Measurements from ENCODE around the gene SLC6A7. TPM values are rescaled to one million over a fixed set of nuclear protein-coding genes. Genes with fewer than 3 reads are reported as not detected.

The SLC6A7 gene
- polyA plus RNA-seq, 3 donors = 0.06 to 0.07 TPM; not detected in 1

DNA sequence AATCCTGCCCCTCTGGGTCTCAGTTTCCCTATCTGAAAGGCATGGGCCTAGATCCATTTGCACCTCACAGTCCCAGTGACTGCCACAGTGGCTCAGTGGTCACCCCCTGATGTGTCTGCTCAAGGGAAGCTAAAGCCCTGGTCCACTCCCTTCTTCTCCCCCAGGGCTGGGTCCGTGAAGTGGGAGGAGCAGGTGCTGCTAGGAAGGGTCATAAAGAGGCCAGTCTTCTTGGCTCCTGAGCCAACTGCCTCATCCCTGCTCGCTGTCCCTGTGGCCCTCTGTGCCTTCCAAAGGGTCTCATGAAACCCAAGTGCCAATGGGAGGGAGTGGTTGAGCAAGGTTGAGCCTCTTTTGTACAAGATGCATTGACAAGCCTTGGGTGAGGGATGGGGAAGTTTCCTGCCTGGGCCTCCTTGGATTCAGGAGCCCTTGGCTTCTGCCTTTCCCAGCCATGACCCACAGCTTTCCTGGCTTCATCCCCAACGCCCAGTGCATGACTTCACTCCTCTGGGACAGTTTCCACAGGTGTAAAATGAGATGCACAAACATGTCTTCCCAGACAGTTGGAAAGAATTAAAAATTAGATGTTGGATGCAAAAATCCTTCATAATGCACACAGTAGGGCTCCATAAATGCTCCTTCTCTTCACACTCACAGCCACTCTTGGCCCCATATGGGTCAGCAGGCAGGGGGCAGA is 1.6 kb upstream of the SLC6A7 start:
- no peak for DNase-seq (ENCODE audit: low read depth in 3 of 3, low spot score in 2 of 3)

DNA sequence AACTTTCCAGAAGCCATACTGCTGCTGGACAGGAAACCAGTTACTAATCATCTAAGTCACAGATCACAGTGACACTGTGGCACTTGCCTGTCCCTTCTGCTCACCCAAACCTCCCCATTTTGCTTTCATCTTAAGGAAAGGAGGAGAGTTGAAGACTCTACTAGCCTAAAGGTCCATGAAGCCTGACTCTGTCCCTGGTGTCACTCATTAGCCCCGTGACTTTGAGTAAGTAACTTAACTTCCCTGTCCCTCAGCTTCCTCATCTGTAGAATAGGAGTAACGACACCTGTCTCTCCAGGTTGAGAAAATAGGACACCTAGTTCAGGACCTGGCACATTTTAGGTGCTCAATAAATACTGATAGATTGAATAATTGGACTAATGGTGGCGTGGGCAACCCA is 536 bp upstream of the SLC6A7 start:
- DNase-seq (ENCODE audit: low read depth in 3 of 3, low spot score in 2 of 3) = no peak

DNA sequence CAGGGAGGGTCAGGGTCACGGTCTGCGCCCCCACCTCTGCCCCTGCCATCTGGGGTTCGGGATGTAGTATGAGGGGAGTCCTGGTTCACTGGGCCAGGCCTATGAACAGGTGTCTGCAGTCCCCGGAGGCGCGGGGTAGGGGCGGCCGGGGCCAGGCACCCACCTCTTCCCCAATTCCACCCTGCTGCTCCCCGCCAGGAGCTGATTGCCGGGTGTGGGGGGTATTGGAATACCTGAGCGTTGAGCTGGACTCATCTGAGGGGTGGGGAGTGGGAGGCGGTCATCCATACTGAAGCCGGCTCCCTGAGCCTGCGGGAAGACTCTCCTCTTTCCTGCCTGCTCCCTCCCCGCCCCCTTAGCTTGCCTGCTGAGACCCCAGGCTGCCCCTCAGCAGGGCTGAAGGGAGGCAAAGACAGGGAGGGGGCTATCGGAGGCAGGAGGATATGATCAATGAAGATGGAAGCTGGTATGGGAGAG is 679 bp downstream of the SLC6A7 start:
- DNase-seq (ENCODE audit: low read depth in 3 of 3, low spot score in 2 of 3) = no peak

DNA sequence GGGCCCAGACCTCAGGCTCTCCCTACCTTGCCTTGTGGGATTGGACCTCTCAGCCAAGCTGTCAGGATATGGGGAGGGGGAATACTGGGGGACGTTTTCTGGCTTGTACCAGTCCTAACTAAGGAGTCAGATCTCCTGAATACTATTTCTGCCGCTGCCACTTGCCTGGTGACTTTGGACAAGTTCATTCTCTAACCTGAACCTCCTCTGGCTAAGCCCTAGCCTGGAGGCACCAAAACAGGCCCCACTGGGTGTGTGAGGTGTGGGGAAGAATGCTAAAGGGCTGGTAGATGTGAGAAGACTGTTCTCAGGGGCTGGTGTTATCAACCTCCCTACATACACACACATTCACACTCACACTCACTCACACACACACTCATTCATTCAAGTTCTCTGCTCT is 1.1 kb downstream of the SLC6A7 start:
- no peak for DNase-seq (ENCODE audit: low read depth in 3 of 3, low spot score in 2 of 3)

DNA sequence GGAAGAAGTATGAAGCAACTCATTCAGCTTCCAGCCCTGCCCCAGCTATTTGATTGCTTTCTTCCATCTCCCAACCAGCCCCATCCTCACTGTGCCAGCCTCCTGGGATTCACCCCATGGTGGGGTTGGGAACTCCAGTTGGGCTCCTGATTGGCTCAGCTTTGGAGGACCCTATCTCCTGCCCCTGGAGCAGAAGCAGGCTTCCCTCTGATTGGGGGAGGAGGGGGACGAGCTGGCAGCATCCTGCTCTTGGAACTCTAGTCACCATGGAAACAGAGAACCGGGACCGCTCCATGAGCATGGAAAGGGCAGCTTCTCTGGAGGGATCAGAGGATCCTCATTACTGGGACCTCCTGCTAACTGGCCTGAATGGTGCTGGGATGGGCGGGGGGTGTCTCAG is 2.6 kb downstream of the SLC6A7 start:
- DNase-seq (ENCODE audit: low read depth in 3 of 3, low spot score in 2 of 3) = no peak

DNA sequence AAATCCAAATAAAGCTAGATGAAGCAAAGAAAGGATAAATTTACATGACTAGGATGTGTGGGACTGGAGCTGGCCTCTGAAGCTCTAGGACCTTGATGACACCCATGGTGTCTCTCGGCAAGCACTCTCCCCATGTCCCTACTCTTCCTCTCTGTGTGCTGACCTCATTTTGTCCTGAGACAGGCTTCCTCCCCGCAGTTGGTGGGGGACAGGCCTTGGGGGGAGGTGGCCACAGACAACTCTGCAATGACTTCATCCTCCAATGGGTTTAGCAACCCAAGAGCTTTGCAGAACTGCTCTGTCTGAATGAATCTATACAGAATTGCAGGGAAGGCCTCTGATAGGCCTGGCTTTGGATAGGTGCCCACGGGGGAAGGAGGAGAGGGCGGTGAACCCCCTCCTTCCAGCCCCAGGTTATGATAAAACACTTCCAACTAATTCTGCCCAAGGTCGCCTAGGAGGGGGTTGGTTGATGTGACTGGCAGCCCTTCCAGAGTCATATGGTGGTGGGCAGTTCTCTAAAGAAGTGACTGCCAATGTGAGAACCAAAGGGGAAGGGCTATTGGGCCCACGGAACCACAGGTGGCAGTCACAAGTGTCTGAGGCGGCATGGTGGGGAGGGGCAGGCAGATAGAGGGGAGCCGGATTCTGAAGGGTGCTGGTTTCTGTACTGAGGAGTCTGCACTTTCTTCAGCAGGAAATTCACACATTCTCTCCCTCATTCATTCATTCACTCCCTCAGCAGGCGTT is 6.0 kb downstream of the SLC6A7 start:
- DNase-seq (ENCODE audit: low read depth in 3 of 3, low spot score in 2 of 3) = no peak

DNA sequence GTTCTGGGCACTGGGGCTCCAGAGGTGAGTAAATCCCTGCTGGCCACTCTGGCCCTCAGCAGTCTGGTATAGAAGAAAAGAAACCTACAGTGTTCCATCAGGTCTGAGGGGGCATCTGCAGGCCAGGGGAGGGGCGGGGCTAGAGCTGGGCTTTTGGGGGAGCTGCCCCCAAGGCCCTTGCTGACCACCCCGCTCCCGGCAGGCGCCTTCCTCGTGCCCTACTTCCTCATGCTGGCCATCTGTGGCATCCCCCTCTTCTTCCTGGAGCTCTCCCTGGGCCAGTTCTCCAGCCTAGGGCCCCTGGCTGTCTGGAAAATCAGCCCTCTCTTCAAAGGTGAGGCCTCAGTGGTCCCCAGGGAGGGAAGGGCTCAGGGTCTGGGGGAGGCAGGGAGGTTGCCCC is 6.7 kb downstream of the SLC6A7 start:
- no peak for DNase-seq (ENCODE audit: low read depth in 3 of 3, low spot score in 2 of 3)

DNA sequence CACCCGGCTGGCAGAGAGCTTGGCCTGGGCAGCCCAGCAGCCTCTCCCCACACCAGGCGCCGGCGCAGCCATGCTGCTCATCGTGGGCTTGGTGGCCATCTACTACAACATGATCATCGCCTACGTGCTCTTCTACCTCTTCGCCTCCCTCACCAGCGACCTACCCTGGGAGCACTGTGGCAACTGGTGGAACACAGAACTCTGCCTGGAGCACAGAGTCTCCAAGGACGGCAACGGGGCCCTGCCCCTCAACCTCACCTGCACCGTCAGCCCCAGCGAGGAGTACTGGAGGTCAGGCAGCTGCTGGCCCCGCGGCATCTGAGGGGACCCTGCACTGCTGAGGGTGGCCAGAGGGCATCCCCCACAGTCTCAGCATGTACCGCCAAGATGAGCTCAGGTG is 7.1 kb downstream of the SLC6A7 start:
- no peak for DNase-seq (ENCODE audit: low read depth in 3 of 3, low spot score in 2 of 3)

DNA sequence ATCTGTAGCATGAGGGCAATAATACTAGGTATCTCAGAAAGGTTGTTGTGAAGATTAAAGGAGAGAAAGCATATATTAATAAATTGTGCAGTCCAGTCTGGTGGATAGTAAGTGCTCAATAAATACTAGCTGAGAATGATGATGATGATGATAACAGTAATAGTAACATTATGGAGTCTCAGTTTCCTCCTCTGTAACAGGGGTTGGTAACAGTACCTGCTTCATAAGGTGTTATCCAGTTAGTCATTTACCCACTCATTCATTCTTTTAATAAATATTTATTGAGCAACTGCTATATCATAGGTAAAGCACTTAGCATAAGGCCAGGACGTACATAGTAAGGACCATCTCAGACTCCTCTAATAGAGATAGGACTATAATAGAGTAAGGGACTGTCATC is 7.6 kb downstream of the SLC6A7 start:
- no peak for DNase-seq (ENCODE audit: low read depth in 3 of 3, low spot score in 2 of 3)

DNA sequence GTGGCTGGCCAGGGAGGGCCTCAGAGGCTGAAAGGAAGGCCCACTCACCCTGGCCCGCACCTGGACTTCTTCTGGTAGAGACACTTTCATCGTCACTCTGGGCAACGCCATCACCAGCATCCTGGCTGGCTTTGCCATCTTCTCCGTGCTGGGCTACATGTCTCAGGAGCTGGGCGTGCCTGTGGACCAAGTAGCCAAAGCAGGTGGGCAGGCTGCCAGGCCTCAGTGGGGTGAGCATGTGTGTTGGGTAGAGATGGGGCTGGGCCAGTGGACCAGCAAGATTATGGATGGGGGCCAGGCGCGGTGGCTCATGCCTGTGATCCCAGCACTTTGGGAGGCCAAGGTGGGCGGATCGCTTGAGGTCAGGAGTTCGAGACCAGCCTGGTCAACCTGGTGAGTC is 12.6 kb downstream of the SLC6A7 start:
- no peak for DNase-seq (ENCODE audit: low read depth in 3 of 3, low spot score in 2 of 3)

DNA sequence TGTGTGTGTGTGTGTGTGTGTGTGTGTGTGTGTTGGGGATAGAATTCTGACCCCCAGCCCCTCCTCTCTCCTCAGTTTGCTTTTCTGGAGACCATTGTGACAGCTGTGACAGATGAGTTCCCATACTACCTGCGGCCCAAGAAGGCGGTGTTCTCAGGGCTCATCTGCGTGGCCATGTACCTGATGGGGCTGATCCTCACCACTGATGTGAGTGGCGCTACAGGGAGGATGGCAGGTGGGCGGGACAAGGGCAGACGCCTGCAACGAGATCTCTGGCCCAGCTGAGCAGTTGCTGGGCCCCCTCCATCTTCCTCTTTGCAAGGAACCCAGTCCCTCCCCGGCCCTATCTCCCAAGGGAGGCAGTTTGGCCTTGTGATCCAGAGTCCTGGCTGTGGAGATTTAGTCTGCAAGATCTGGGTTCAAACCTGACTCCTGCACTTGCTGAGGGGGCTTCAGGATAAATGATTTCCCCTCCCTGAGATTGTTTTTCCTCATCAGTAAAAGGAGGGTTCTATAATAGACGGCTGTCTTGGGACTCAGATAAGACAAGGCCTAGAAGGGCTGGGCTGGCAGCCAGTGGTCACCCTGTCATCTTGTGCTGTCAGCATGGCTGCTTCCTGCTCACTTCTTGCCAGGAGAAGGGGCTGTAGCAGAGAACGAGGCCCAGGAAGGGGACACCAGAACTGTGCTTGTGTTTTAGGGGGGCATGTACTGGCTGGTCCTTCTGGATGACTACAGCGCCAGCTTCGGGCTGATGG is 14.1 kb downstream of the SLC6A7 start:
- DNase-seq (ENCODE audit: low read depth in 3 of 3, low spot score in 2 of 3) = no peak

DNA sequence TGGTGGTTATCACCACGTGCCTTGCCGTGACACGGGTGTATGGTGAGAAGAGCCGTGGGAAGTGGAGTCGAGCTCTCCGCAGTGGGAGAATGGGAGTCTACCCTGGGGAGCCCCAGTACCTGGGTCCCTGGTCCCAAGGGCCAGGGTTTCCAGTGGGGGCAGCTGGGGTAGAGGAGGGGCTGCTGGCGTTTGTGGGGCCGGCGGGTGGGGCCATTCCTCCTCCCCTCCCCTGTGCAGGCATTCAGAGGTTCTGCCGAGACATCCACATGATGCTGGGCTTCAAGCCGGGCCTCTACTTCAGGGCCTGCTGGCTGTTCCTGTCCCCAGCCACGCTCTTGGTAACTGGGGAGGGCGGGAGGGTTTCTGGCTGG is 14.7 kb downstream of the SLC6A7 start:
- no peak for DNase-seq (ENCODE audit: low read depth in 3 of 3, low spot score in 2 of 3)

DNA sequence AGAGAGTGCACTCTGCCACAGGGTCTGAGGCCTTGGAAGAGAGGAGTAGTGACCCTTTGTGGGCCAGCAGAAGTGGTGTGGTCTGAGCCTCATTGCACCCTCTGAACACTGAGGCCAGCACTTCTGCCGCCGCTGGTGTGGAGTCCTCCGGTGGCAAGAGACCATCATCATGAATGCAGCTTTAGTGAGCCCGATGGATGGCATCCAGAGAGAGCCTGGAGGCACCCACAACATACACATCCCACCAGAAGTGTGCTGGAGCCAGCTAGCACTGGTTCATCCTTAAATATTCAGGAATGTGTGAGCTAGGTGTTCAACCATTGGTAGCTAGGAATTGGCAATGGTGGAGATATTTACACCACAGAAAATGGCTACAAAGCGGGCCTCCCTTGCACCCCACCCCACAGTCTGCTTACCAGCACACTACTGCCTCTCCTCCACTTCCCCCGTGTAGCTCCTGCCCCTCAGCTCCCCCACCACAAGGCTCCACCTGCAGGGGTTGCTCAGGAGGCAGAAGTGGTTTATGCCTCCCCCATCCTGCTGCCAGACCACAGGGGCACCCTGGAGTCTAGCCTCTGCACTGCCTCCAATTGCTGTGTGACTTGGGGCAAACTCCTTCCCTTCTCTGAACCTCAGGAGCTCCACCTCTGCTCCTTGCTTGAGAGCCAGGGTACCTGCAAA is 16.4 kb downstream of the SLC6A7 start:
- no peak for DNase-seq (ENCODE audit: low read depth in 3 of 3, low spot score in 2 of 3)

DNA sequence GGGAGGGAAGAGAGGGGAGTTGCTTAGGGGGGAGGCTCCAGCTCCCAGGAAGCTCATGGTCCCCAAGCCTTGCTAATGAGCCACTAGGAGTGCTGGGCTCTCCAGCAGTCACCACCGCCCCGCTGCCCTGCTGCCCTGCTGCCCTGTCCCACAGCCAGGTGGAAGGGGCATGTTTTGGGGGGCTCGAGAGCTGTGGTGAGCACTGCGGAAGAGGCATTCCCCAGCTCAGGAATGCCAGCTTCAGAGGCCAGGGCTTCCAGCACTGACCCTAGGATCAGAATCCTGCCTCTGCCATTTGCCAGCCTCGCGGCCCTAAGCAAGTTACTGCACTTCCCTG is 16.9 kb downstream of the SLC6A7 start:
- DNase-seq (ENCODE audit: low read depth in 3 of 3, low spot score in 2 of 3) = no peak

DNA sequence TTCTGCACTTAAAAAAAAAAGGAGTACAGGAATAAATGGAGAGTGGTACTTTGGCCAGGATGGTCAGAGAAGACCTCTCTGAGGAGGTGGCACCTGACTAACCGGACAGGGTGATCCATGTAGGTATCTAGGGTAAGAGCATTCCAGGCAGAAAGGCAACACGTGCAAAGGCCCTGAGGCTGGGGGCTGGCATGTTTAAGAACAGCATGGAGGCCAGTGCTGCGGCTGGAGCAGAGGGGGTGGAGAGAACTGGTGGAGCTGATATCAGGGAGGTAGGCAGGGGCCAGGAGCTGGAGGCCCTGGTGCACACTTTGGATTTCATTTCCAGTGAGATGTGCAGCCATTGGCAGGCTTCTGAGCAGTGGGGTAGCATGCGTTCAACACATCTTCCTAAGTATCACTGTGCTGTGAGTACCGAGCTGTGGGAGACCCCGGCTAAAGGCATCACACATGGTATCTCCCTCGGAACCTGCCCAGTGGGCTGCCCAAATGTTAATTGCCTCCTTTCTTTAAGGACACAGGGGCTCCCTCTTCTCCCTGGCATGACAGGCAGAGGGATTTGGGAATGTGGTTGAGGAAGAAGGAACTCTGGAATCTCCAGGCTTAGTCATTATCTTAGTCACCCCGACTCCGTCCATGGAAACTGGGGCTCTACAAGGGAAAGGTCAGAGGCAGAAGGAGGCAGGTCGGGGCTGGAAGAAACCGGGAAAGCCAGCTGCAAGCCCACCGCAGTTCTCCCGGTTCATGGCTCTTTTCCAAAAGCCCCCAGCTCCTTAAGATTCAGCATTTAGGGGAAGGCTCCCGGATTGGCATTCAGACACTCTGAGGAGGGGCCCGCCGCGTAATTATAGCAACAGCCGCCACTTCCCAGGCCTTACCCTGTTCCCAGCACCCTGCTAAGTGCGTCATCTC is 18.6 kb downstream of the SLC6A7 start:
- no peak for DNase-seq (ENCODE audit: low read depth in 3 of 3, low spot score in 2 of 3)

DNA sequence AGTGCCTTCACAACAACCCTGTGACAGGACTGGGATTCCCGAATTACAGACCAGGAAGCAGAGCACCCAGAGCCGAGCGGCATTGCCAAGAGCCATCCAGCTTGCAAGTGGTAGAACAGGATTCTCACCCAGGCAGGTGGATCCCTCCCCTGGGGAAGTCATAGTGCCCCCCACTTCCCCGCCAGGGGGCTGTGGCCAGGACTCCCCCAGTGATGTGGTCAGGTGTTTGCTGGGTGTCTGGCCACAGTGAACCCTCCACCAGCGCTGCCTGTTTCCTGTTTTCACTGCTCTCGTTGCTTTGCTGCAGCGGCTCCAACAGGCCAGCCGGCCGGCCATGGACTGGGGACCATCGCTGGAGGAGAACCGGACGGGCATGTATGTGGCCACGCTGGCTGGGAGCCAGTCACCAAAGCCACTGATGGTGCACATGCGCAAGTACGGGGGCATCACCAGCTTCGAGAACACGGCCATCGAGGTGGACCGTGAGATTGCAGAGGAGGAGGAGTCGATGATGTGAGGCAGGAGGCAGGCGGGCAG is 19.3 kb downstream of the SLC6A7 start:
- no peak for DNase-seq (ENCODE audit: low read depth in 3 of 3, low spot score in 2 of 3)

DNA sequence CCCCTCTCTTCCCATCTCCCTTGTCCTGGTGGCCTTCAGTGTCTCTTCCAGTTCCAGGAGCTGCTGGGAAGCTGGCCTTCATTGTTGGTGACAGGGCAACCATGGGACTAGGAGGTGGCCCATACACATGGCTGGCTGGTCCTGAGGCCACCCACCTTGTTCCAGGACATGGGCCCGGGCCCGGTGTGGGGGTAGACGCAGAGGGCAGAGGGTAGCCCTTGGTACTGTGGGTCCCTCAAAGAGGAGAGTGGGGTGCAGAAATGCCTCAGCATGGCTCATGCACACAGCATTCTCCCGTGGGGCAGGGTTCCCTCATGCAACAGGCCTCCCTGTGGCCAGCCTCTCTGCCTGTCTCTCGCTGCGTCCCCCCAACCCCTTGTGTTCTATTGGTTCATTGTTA is 20.8 kb downstream of the SLC6A7 start:
- DNase-seq (ENCODE audit: low read depth in 3 of 3, low spot score in 2 of 3) = no peak

DNA sequence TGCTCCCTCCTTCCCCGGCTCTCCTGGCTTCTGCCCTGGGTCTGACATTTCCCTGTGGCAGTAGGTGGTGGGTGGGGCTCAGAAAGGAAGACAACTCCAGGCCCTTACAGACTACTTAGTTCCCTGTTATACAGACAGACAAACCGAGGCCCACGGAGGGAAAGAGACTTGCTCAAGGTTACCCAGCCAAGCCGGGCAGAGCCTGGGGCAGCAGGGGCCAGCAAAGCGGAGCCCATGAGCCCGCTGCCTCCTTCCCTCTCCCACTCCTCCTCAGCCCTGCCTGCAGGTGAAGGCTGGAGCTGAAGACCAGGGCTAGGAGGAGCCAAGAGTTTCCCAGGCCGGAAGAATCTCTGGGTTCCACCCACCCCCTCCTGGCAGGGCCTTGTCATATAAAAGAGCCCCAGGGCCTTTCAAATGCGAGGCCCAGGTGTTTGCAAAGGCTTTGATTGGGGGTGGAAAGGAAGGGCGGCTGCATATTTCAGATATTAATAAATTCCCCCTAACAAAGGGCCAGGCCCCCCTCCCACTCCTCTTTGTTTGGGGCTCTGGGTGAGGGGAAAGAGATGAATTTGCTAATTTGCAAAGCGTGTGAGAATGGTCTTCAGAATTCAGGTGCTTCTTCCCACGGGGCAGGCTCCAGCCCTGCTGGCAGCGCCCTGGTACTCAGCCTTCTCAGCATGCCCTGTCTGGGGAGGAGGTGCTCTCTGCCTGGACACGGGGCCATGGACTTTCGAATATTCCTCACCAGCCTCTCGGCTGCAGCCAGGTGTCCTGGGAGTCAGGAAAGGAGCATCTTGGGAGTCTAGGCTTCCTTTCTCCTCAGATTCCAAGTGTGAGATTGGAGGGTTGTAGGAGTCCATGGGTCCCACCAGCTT is 21.5 kb downstream of the SLC6A7 start:
- no peak for DNase-seq (ENCODE audit: low read depth in 3 of 3, low spot score in 2 of 3)

DNA sequence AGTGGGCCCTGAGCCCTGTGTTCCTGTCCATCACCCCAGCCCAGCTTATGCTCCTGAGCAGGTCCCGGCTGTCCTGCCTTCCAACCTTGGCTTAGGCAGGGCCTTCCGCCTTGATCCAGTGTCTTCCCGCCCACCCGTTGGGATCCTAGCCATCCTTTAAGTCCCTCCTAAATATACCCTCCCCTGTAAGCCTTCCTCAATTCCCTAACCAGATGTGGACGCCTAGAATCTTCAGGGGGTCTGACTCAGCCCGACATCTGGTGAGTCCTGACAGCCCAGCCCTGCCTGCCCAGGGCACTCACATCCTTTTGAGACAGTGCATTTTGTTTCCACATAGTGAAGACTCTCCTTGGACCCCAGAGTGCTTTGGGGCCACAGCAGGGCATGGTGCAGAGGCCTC is 23.7 kb downstream of the SLC6A7 start:
- no peak for DNase-seq (ENCODE audit: low read depth in 3 of 3, low spot score in 2 of 3)
